Measurements from ENCODE around the gene NPFFR1.

The NPFFR1 gene

GRCh38 chr10:70227548-70228320 lies 56.1 kb downstream of the NPFFR1 start:
- no peak overlapping the region for H3K27ac ChIP-seq

GRCh38 chr10:70223728-70224127 lies 60.1 kb downstream of the NPFFR1 start:
- H3K27ac ChIP-seq, result no peak overlapping the region
- TF ChIP-seq ZFX (IDR thresholded peaks at IDR 0.05), result no peak
- TF ChIP-seq CTCF (conservative IDR thresholded peaks at IDR 0.05), result no peak

More at GRCh38 chr10:70227548-70228320, 56.1 kb downstream of the NPFFR1 start:
- no peak for TF ChIP-seq CTCF (conservative IDR thresholded peaks at IDR 0.05)
- no peak for TF ChIP-seq ZFX (IDR thresholded peaks at IDR 0.05)

GRCh38 chr10:70222811-70223447 lies 60.9 kb downstream of the NPFFR1 start:
- peak overlapping the region; percentile 59 for H3K27ac ChIP-seq

GRCh38 chr10:70222340-70222794 lies 61.4 kb downstream of the NPFFR1 start:
- no peak for TF ChIP-seq CTCF (conservative IDR thresholded peaks at IDR 0.05)
- TF ChIP-seq ZFX (IDR thresholded peaks at IDR 0.05), result no peak
- peak overlapping the region; percentile 59 for H3K27ac ChIP-seq

GRCh38 chr10:70221030-70221429 lies 62.8 kb downstream of the NPFFR1 start:
- no peak overlapping the region for H3K27ac ChIP-seq
- TF ChIP-seq CTCF (conservative IDR thresholded peaks at IDR 0.05) (no peak), ZFX (IDR thresholded peaks at IDR 0.05) (no peak)

GRCh38 chr10:70212879-70213278 lies 70.9 kb downstream of the NPFFR1 start:
- TF ChIP-seq CTCF (conservative IDR thresholded peaks at IDR 0.05), result no peak
- TF ChIP-seq ZFX (IDR thresholded peaks at IDR 0.05), result no peak

GRCh38 chr10:70212277-70212676 lies 71.5 kb downstream of the NPFFR1 start:
- TF ChIP-seq CTCF (conservative IDR thresholded peaks at IDR 0.05) (no peak), ZFX (IDR thresholded peaks at IDR 0.05) (no peak)
- H3K27ac ChIP-seq, result no peak overlapping the region

More at GRCh38 chr10:70212879-70213278, 70.9 kb downstream of the NPFFR1 start:
- H3K27ac ChIP-seq, result no peak overlapping the region

All from C4-2B (cell line).